Activated CD4-positive, CD25-positive, alpha-beta regulatory T cell treated with anti-CD3 and anti-CD28 coated beads, Interleukin-2, amount 50 U/mL, for 24 hours (primary cell): ENCODE results near the gene EFS.
A peak's percentile ranks its signal among the peaks of the same experiment; 100 is the strongest.

Experiments used
- ATAC-seq, 2 donors: fragments of 150-1000 bp; cut with Tn5 transposase; one replicate each; pipeline ENCODE4 v1.10.0; 2021; ENCODE audit warnings: mild to moderate bottlenecking in 1 of 2, moderate library complexity in 1 of 2

The EFS gene

DNA sequence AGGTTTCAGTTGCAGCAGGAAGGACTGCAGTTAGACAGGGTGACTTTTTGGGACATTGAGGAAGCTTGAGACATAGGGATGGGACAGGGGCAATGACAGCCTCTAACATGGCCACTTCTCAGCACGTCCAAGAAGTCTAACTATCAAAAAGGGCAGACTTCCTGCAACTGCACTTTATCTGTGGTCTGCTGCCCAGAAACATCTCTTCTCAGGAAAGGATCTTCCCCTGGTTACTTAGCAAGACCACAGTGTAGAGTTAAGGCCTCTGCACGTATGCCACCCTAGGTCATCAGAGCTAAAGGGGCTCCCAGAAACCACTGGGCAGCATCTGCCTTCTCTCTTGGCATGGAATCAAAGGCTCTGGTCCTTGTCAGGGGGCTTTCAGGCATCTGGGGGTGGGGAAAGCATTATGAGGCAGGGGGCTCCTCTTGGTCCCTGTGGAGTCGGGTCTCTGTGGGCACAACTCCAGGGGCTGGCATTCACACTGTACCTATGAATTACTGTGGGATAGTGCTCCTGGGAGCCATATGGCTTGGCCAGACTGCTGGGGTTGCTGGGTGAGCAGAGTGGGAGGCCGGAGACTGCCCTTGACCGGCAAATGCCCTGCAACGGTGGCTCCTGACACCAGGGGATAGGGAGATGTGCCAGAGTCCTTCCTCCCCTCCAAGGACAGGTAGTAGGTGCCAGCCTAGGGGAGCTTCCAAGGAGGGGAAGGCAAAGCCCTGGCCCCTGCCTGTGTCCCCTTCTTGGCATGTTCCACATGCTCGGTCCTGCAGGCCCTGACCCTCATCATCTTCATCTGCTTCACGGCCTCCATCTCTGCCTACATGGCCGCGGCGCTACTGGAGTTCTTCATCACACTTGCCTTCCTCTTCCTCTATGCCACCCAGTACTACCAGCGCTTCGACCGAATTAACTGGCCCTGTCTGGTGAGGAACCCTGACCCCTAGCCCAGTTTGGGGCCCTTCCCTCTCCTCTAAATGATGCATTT is 12.9 kb upstream of the EFS start:
- ATAC-seq, result no peak

- no peak for ATAC-seq
Measured at GRCh38 chr14:23377198-23377550, 12.2 kb upstream of the EFS start.

GRCh38 chr14:23376482-23377197 is 11.7 kb upstream of the EFS start, which contains the start of gene CMTM5:
CMTM5 (plus strand) TSS chr14:23377046; CDS start chr14:23377252, 206 bp downstream.
- ATAC-seq, result no peak

DNA sequence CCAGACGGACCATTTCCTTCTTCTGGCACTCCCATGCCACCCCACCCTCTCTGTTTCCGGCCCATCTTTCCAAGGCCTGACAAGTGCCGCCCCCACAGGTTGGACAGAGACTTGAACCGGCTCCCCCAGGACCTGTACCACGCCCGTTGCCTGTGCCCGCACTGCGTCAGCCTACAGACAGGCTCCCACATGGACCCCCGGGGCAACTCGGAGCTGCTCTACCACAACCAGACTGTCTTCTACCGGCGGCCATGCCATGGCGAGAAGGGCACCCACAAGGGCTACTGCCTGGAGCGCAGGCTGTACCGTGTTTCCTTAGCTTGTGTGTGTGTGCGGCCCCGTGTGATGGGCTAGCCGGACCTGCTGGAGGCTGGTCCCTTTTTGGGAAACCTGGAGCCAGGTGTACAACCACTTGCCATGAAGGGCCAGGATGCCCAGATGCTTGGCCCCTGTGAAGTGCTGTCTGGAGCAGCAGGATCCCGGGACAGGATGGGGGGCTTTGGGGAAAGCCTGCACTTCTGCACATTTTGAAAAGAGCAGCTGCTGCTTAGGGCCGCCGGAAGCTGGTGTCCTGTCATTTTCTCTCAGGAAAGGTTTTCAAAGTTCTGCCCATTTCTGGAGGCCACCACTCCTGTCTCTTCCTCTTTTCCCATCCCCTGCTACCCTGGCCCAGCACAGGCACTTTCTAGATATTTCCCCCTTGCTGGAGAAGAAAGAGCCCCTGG is 10.7 kb upstream of the EFS start:
- ATAC-seq, result no peak

DNA sequence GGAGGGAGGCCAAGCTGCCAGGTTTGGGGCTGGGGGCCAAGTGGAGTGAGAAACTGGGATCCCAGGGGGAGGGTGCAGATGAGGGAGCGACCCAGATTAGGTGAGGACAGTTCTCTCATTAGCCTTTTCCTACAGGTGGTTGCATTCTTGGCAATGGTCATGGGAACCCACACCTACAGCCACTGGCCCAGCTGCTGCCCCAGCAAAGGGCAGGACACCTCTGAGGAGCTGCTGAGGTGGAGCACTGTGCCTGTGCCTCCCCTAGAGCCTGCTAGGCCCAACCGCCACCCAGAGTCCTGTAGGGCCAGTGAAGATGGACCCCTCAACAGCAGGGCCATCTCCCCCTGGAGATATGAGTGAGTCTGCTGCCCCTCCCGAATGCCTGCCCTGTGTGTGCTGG is 8.1 kb upstream of the EFS start:
- no peak for ATAC-seq

DNA sequence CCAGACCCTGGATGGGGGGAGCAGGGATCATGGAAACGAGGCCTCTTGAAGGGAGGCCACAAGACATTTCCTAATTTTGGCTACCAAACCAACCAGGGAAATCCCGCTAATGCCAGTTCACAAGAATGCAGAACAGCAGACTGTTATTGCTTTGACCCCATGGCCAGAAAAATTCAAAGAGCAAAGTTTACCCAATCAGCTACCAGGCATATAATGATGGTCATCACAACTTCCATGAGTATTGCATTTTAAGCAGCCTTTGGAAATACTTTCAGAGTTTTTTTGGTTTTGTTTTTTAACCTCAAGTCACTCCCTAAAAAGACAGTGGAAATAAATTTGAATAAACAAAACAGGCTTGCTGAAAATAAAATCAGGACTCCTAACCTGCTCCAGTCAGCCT is 7.5 kb upstream of the EFS start, which contains the start of gene IL25:
Gene IL25, plus strand, starts transcription at position 301 of the 400 bp plus-strand sequence.
- no peak for ATAC-seq

DNA sequence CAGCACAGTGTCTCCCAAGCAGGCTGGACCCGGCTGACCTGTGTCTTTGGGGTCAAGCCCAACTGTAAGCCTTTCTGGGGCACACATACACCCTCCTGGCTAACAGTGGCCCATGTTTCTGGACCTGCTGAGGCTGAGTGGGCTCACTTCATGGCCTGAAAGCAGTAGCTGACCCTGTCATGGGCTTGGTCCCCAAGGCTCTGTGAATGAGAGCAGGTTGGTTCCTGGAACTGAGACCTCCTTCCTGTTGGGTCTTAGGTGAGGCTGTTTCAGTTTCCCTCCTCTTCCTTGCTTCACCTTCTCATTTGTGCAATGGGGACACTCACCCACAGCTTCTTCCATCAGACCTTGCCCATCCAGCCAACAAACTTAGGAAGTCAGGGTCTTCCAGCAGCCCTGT is 6.9 kb upstream of the EFS start:
- no peak for ATAC-seq

- no peak for ATAC-seq
Measured at GRCh38 chr14:23370221-23370620, 5.2 kb upstream of the EFS start.

DNA sequence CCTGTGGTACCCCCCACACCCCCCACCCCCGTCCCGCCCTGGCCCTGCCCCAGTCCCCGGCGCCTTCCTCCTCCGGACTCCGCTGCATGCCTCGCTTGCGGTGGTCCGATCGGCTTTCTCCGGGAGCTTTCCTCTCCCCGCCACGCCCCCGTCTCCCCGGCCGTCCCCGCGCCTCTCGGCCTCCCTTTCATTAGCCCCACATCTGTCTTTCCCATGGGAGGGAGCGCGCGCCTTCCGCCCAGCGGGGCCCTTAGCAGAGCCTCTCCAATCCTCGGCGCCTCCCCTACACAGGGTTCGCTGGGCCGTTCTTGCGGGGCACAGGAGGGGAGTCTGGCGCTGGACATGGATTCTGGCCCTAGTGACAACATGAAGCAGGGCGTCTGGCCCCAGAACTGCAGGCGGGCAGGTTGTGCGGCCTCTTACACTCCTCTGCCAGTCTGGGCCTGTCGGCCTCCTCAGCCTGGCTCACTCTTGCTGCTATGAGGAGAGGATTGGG is 1.5 kb upstream of the EFS start:
- ATAC-seq, result no peak

- no peak for ATAC-seq
Measured at GRCh38 chr14:23365732-23366425, 907 bp upstream of the EFS start.

GRCh38 chr14:23364164-23365035 is 572 bp downstream of the EFS start:
- no peak for ATAC-seq

- ATAC-seq, result no peak
Measured at GRCh38 chr14:23362200-23362599, 2.8 kb downstream of the EFS start.

- no peak for ATAC-seq
Measured at GRCh38 chr14:23361763-23362162, 3.2 kb downstream of the EFS start.

DNA sequence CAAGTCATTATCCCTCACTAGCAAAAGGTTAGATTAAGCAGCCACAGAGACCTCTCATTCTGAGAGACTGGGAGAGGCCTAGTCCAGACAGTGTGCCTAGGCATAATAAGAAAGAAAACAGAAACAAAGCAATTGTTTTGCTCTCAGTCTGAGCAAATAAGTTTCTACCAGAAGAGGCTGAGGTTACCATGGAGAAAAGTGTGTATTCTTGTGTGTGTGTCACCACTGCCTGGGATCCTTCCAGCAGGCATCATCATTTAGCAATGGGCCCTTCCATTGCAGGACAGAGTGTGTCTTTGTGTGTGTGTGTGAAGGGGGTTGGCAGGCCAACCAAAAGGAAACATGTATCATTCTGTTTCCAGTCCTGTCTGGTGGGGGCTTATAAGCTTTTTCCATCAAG is 3.7 kb downstream of the EFS start:
- ATAC-seq, result peak; percentile 13 to 25

DNA sequence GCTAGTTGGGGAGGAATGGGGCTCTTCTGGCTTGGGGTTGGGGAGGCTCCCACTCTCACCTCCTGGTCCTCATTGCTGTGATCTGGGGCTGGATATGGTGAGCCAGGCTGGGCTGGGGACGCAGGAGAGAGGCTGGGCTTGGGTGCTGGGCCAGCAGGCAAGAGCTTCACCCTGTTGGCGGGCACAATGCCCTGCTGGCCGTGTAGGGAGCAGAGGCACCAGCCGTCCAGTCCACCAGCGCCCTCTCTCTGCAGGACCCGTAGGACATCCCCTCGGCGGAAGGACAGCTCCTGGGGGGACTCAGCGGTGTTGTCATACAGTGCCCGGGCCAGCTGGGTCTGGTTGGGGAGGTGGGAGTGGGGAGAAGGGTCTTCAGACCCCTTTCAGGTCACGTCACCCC is 4.5 kb downstream of the EFS start:
- no peak for ATAC-seq

GRCh38 chr14:23359722-23360447 is 5.1 kb downstream of the EFS start:
- no peak for ATAC-seq

GRCh38 chr14:23359167-23359626 is 5.8 kb downstream of the EFS start:
- no peak for ATAC-seq

DNA sequence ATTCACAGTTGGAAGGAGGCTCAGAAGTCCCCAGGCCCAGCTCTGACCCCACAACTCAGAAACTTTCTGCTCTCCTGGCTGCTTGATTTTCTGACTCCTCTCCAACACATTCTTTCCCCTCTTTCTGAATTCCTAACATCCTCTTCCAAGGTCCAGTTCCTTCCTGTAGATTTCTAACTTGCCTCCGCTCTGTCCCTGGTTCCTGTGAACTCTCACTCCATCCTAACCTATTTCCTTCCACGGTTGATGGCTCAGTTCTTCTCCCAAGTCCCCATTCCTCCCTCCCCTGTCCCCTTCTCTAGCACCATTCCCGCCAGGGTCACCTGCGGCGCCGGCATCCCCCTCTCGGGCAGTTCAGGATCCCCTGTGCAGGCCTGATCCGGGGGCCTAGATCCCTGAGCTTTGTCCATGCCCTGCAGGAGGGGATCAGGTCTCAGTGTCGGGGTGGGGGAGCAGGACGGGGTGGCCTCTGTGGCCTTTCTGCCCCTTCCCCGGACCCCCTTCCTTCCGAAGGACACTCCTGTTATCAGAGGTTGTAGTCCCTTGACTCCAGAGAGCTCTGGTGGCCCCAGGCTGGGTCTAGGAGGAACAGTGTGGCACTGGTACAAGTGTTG is 6.3 kb downstream of the EFS start:
- ATAC-seq, result no peak

DNA sequence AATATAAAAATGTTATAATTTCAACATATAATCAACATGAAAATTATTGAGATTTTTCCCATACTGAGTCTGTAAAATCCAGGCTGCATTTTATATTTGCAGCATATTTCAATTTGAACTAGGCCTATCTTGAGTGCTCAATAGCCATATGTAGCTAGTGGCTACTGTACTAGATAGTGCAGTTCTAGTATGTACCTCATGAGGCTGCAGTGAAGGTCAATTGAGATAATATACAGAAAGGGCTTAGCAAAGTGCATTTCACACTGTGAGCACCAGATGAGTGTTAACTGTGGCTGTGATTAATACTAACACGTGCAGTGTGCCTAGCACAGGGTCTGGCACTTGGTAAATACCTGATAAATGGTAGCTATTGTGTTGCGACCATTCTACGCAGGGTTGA is 6.9 kb downstream of the EFS start:
- no peak for ATAC-seq

DNA sequence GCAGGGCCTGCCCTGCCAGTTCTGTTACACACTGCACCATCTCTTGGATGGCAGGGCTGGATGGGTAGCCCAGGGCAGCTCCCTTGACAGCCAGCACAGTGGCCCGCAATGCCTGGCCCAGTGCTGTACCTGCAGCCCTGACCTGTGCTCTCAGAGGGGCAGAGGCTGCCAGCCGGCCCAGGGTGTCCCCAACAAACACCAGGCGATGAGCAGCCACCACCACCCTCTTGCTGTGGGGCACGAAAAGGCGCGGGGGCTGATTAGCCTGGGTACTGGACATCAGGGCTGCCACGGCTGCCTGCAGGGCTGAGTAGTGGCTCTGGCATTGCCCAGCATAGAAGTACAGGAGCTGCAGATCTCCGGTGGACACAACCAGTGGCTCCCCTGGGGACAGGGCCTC is 7.7 kb downstream of the EFS start:
- ATAC-seq, result no peak
